ENCODE data around the gene NDUFB4.
A peak's percentile ranks its signal among the peaks of the same experiment; 100 is the strongest.

Gene NDUFB4

DNA sequence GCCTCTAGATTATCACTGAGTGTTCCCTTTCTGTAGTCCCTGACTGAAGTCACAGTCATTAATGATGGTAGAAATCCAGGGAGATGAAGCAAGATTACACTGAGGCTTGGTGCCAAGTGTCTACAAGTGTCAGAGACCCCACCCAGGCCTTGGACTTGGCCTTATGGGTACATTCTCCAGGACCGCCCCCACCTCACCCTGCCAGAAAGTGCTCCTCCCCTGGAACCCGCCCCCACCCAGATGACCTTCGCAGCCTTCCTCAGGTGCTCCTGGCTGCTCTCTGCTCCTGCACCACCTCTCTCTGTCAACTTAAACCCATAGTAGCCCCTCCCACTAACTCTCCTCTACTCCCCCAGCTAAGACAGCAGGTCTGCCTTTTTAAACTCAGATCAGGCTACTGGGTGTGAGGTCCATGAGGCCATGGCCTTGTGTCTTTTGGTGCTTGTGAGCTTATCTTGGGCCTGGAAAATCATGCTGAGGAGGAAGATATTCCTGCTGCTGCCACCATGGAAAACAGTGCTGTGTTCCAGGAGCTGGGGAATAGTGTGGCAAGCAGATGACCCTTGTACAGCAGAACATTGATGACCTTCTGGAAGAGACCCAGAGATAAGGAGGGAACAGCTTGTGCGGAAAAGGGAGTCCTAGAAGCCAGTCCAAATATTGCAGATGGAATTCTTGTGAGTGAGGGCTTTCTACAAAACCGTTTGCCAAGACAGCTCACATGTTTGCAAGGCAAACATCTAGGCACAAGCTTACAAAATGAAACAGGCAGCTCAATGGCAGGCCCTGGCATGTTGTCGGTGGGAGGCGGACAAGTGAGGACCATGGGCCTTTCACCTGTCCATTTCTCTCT, 40.3 kb upstream of the NDUFB4 start:
- TF ChIP-seq NFIC (IDR thresholded peaks at IDR 0.05) (no peak), ZBTB7A (IDR thresholded peaks at IDR 0.05; ENCODE audit: low read depth) (no peak), TEAD4 (IDR thresholded peaks at IDR 0.05) (no peak), CEBPB (IDR thresholded peaks at IDR 0.05) (no peak), TAF1 (IDR thresholded peaks at IDR 0.05; ENCODE audit: low read depth) (no peak), FOXM1 (IDR thresholded peaks at IDR 0.05; ENCODE audit: borderline replicate concordance, low read depth) (no peak)
- TF ChIP-seq, protein P1, sequence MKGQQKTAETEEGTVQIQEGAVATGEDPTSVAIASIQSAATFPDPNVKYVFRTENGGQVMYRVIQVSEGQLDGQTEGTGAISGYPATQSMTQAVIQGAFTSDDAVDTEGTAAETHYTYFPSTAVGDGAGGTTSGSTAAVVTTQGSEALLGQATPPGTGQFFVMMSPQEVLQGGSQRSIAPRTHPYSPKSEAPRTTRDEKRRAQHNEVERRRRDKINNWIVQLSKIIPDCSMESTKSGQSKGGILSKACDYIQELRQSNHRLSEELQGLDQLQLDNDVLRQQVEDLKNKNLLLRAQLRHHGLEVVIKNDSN (IDR thresholded peaks at IDR 0.05): no peak

DNA sequence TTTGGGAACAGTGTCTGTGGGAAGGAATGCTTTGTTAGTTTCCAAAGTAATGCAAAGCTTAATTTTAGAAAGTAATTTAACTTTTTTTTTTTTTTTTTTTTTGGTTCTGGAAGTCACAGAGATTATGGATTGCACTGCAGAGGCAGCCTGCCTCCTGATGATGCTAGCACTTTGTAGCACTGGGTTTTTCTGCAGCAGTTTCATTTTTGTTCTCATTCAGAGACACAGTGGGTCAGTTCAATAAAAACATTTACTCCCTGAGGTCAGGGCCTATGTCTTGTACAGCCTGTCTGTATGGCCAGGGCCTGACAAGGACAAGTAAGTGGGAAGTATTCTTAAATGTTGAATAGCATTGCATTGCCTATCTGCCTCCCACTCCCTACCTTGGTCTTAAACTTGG, 39.0 kb upstream of the NDUFB4 start:
- TF ChIP-seq EGR1 (IDR thresholded peaks at IDR 0.05): no peak
- TF ChIP-seq, protein P2, sequence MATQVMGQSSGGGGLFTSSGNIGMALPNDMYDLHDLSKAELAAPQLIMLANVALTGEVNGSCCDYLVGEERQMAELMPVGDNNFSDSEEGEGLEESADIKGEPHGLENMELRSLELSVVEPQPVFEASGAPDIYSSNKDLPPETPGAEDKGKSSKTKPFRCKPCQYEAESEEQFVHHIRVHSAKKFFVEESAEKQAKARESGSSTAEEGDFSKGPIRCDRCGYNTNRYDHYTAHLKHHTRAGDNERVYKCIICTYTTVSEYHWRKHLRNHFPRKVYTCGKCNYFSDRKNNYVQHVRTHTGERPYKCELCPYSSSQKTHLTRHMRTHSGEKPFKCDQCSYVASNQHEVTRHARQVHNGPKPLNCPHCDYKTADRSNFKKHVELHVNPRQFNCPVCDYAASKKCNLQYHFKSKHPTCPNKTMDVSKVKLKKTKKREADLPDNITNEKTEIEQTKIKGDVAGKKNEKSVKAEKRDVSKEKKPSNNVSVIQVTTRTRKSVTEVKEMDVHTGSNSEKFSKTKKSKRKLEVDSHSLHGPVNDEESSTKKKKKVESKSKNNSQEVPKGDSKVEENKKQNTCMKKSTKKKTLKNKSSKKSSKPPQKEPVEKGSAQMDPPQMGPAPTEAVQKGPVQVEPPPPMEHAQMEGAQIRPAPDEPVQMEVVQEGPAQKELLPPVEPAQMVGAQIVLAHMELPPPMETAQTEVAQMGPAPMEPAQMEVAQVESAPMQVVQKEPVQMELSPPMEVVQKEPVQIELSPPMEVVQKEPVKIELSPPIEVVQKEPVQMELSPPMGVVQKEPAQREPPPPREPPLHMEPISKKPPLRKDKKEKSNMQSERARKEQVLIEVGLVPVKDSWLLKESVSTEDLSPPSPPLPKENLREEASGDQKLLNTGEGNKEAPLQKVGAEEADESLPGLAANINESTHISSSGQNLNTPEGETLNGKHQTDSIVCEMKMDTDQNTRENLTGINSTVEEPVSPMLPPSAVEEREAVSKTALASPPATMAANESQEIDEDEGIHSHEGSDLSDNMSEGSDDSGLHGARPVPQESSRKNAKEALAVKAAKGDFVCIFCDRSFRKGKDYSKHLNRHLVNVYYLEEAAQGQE (IDR thresholded peaks at IDR 0.05; ENCODE audit: low read depth): no peak

DNA sequence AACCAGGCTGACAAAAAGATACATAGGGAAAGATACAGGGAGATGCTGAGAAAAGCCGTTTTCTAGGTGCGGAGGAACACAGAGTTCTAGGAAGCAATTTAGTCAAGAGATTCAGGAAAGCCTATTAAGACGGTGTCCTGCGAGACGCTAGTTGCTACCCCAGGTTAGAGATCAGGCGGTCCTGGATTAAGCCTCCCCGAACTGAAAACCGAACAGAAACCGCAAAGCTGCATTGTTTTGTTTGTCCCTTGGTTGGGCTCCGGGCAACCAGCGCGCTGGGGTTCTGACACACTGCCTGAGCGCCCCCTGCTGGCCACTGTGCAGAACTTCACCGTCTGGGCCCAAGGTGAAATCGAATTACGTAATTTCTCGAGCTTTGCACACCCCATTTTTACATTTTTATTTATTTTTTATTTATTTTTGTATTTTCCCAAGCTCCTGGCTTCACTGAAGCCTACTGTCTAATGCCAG, 37.3 kb upstream of the NDUFB4 start:
- TF ChIP-seq EGR1 (IDR thresholded peaks at IDR 0.05) (no peak), RAD21 (IDR thresholded peaks at IDR 0.05; ENCODE audit: low read depth) (peak; percentile 93), CEBPB (IDR thresholded peaks at IDR 0.05) (peak; percentile 78)

DNA sequence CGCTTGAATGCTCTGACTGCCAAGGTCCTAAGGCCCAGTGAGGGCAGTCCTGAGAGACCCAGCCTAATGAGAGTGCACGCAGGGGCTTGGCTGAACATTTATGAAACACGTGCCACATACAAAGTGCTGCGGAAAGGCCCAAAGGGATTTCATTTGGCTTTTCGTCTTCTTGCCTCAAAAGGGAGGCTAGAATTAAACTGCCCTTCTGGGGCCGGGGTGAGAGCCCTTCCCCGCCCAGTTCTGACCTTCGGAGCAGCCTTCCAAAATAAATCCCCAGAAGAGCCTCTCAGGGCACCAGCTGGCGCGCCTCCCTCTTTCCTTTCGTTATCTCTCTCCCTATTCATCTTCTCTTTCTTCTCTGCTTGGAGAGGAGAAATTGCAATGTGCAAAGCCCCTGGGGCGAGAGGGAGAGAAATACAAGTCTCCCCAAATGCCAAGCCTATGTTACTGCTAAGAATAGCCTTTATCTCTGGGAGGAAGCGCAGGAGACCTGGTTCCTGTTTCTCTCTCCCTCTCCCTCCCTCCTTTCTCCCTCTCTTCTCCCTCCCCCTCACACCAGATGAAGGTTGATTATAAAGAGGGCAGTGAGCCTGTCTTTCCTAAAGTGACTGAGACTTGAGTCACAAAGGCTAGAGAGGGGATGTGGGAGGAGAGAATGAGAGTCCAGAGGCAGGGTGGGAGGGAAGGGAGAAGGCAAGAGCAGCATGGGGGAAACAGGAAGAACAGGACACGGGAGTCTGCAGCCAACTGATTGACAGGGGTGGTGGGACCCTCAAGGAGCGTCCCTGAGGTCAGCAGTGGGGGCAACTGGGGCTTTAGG, 36.7 kb upstream of the NDUFB4 start:
- no peak for TF ChIP-seq FOXM1 (IDR thresholded peaks at IDR 0.05; ENCODE audit: borderline replicate concordance, low read depth)
- TF ChIP-seq NFIC (IDR thresholded peaks at IDR 0.05): no peak
- TF ChIP-seq TEAD4 (IDR thresholded peaks at IDR 0.05): no peak
- no peak for TF ChIP-seq CEBPB (IDR thresholded peaks at IDR 0.05)
- TF ChIP-seq ZBTB7A (IDR thresholded peaks at IDR 0.05; ENCODE audit: low read depth): no peak
- TF ChIP-seq, protein P3, sequence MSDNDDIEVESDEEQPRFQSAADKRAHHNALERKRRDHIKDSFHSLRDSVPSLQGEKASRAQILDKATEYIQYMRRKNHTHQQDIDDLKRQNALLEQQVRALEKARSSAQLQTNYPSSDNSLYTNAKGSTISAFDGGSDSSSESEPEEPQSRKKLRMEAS (IDR thresholded peaks at IDR 0.05): no peak
- TF ChIP-seq RAD21 (IDR thresholded peaks at IDR 0.05; ENCODE audit: low read depth): no peak
- TF ChIP-seq EP300 (IDR thresholded peaks at IDR 0.05; ENCODE audit: borderline replicate concordance): no peak
- no peak for TF ChIP-seq CREB1 (IDR thresholded peaks at IDR 0.05; ENCODE audit: low read depth)
- no peak for TF ChIP-seq TAF1 (IDR thresholded peaks at IDR 0.05; ENCODE audit: low read depth)
- TF ChIP-seq EGR1 (IDR thresholded peaks at IDR 0.05): no peak
- TF ChIP-seq YY1 (IDR thresholded peaks at IDR 0.05; ENCODE audit: low read depth): no peak
- no peak for TF ChIP-seq TCF12 (IDR thresholded peaks at IDR 0.05; ENCODE audit: low read depth)
- TF ChIP-seq, protein P2 (IDR thresholded peaks at IDR 0.05; ENCODE audit: low read depth): no peak
- TF ChIP-seq, protein P1 (IDR thresholded peaks at IDR 0.05): no peak

DNA sequence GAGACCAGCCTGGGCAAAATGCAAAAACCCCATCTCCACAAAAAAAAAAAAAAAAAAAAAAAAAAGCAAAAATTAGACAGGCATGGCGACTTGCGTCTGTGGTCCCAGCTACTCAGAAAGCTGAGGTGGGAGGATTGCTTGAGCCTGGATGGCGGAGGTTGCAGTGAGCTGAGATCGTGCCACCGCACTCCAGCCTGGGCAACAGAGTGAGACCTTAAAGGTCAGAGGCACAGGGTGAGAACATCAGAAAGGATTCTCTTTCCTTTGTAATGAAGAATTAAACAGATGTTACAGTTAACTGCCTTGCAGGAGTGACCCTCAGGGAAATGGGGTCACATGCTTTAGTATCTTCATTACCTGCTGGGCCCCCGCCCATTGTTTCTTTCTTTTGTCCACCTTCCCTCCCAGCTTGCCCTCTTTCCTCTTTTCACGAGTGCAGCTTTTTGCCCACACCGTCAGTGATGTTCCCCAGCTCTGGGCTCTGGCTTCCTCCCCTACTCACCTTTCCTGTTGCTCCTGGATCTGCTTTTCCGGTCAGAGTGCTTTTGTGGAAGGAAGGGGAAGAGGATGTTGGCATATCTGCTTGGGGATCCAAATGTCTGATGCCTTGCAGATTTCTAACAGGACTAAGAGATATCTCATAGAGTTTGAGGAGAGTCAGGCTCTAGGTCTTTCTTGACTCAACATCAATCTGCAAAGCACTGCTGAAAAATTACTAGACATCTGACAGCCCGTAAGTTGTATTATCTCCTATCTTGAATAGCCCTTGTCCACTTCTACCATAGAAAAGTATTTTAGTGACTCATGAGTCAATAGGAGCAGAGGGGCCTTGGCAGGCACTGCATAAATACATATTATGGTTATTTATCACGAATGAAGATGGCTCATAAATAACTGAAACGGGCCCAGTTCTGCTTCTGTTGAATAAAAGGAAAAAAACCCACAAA, 35.6 kb upstream of the NDUFB4 start:
- TF ChIP-seq RAD21 (IDR thresholded peaks at IDR 0.05; ENCODE audit: low read depth) (no peak), TEAD4 (IDR thresholded peaks at IDR 0.05) (no peak), YY1 (IDR thresholded peaks at IDR 0.05; ENCODE audit: low read depth) (no peak), EP300 (IDR thresholded peaks at IDR 0.05; ENCODE audit: borderline replicate concordance) (no peak), FOXM1 (IDR thresholded peaks at IDR 0.05; ENCODE audit: borderline replicate concordance, low read depth) (no peak)
